Right ventricle myocardium inferior (tissue), 1 donor: ENCODE results near the gene PGA4. TPM values are rescaled to one million over a fixed set of nuclear protein-coding genes. Genes with fewer than 3 reads are reported as not detected.
"Not testable (repeated sequence)": the region's sequence is repeated elsewhere in the genome, so short reads cannot be mapped to it uniquely, and the experiment has no call there.

Experiments used
- ATAC-seq: fragments of 200-7000 bp; cut with Tn5 transposase; one replicate; pipeline ENCODE4 v1.9.1; 2020; ENCODE audit warnings: mild to moderate bottlenecking, moderate library complexity
- DNase-seq: peaks from one replicate; pipeline ENCODE4 v3.0.0; 2021; ENCODE audit errors: missing footprints
- intact Hi-C: fragments of 100-400 bp; cut with DNase I; formaldehyde crosslinking; loops from one replicate; pipeline ENCODE4 v1.11.0; 2022
- long read RNA-seq: library from polyadenylated mRNA; unstranded; transcript quantifications from one replicate; pipeline ENCODE4 v2.0.0, GENCODE V29; 2021
- total RNA-seq: library from RNA; stranded (reverse); fragmentation: NEBNext Ultra II Directional; extraction: Animal tissue kit (Norgen Biotek cat#: 25700); gene quantifications from one replicate; pipeline ENCODE4 v1.2.1, GENCODE V29; 2021
- donor health status: DM: no; HTN: yes; CAD: no; lungs with severe emphysema.

Gene PGA4
- total RNA-seq, result not detected
- long read RNA-seq, partial matches to known transcripts, result 1 of 2 reads
- long read RNA-seq, other reads (novel, unspliced or antisense), result 0 of 2 reads

GRCh38 chr11:61222047-61222446 lies at the start of gene PGA4:
Gene PGA4, plus strand, starts transcription at chr11:61222347. Its CDS starts 54 bp downstream, at chr11:61222401.
- intact Hi-C loops, DNase-seq, ATAC-seq: not testable (repeated sequence)

GRCh38 chr11:61172356-61172755 lies 49.8 kb upstream of the PGA4 start:
- DNase-seq, result no peak
- no peak for ATAC-seq
- intact Hi-C loops, result no loop called here

GRCh38 chr11:61172888-61173287 lies 49.3 kb upstream of the PGA4 start:
- ATAC-seq (no peak), DNase-seq (no peak)
- intact Hi-C loops, result no loop called here

- ATAC-seq, result no peak
Observed at GRCh38 chr11:61173456-61173855, 48.7 kb upstream of the PGA4 start.

GRCh38 chr11:61174273-61174672 lies 47.9 kb upstream of the PGA4 start:
- intact Hi-C loops, result no loop called here
- DNase-seq (no peak), ATAC-seq (no peak)

More at GRCh38 chr11:61173456-61173855, 48.7 kb upstream of the PGA4 start:
- no peak for DNase-seq
- intact Hi-C loops, result no loop called here

- intact Hi-C loops, result no loop called here
- no peak for ATAC-seq
Observed at GRCh38 chr11:61174949-61175348, 47.2 kb upstream of the PGA4 start.

GRCh38 chr11:61176446-61176845 lies 45.7 kb upstream of the PGA4 start:
- DNase-seq (no peak), ATAC-seq (no peak)
- intact Hi-C loops, result no loop called here

More at GRCh38 chr11:61174949-61175348, 47.2 kb upstream of the PGA4 start:
- DNase-seq, result no peak

- DNase-seq, ATAC-seq, intact Hi-C loops: not testable (repeated sequence)
Observed at GRCh38 chr11:61180205-61180604, 41.9 kb upstream of the PGA4 start.

GRCh38 chr11:61181489-61181888 lies 40.7 kb upstream of the PGA4 start:
- intact Hi-C loops, result no loop called here
- ATAC-seq (no peak), DNase-seq (no peak)

GRCh38 chr11:61183645-61184044 lies 38.5 kb upstream of the PGA4 start:
- no peak for DNase-seq
- no peak for ATAC-seq
- intact Hi-C loops, result no loop called here

- DNase-seq (no peak), ATAC-seq (no peak)
- intact Hi-C loops, result loop anchor here (2.0 kb wide), 2 partner anchors 216 to 356 kb away; partner anchors contain the start of gene CD6
Observed at GRCh38 chr11:61186504-61186903, 35.6 kb upstream of the PGA4 start.

GRCh38 chr11:61187505-61188130 lies 34.5 kb upstream of the PGA4 start:
- DNase-seq (peak; percentile 77), ATAC-seq (peak; percentile 72)
- intact Hi-C loops, result loop anchor here (2.0 kb wide), 2 partner anchors 217 to 357 kb away; partner anchors contain the start of gene CD6

- intact Hi-C loops, result no loop called here
- no peak for DNase-seq
- ATAC-seq, result no peak
Observed at GRCh38 chr11:61189933-61190332, 32.2 kb upstream of the PGA4 start.

- DNase-seq (no peak), ATAC-seq (no peak)
- intact Hi-C loops, result no loop called here
Observed at GRCh38 chr11:61193596-61193995, 28.6 kb upstream of the PGA4 start.

- intact Hi-C loops, result no loop called here
- ATAC-seq (no peak), DNase-seq (no peak)
Observed at GRCh38 chr11:61194169-61194671, 27.9 kb upstream of the PGA4 start.

- intact Hi-C loops, result no loop called here
- DNase-seq (no peak), ATAC-seq (no peak)
Observed at GRCh38 chr11:61194981-61195695, 27.0 kb upstream of the PGA4 start.

GRCh38 chr11:61195719-61196118 lies 26.4 kb upstream of the PGA4 start:
- DNase-seq, result no peak
- no peak for ATAC-seq
- intact Hi-C loops, result no loop called here

- no peak for DNase-seq
- intact Hi-C loops, result no loop called here
Observed at GRCh38 chr11:61198361-61198760, 23.8 kb upstream of the PGA4 start.

GRCh38 chr11:61198948-61199523 lies 23.1 kb upstream of the PGA4 start:
- intact Hi-C loops, result no loop called here
- DNase-seq (no peak), ATAC-seq (no peak)

More at GRCh38 chr11:61198361-61198760, 23.8 kb upstream of the PGA4 start:
- no peak for ATAC-seq

GRCh38 chr11:61201476-61201875 lies 20.7 kb upstream of the PGA4 start:
- DNase-seq, result no peak
- no peak for ATAC-seq
- intact Hi-C loops, result no loop called here
